HG02623 (cell line): ENCODE measurements around the gene STEAP1B.
"Not testable (repeated sequence)": the region's sequence is repeated elsewhere in the genome, so short reads cannot be mapped to it uniquely, and the experiment has no call there.

Experiments used
- ATAC-seq: cut with Tn5 transposase; IDR thresholded peaks from one replicate; pipeline ENCODE4 v1.9.1; 2021; ENCODE audit warnings: moderate library complexity; ENCODE audit not compliant: unreplicated experiment

Gene STEAP1B

GRCh38 chr7:22460363-22460988 is 39.5 kb downstream of the STEAP1B start:
- ATAC-seq, result no peak

GRCh38 chr7:22457471-22457870 is 42.5 kb downstream of the STEAP1B start:
- ATAC-seq, result no peak

GRCh38 chr7:22454446-22454845 is 45.5 kb downstream of the STEAP1B start:
- ATAC-seq, result no peak

- no peak for ATAC-seq
These were observed 46.9 kb downstream of the STEAP1B start for GRCh38 chr7:22452960-22453558.

GRCh38 chr7:22452142-22452959 is 47.6 kb downstream of the STEAP1B start:
- ATAC-seq, result no peak

GRCh38 chr7:22450013-22450412 is 50.0 kb downstream of the STEAP1B start:
- ATAC-seq, result not testable (repeated sequence)

- peak; percentile 70 for ATAC-seq
These were observed 52.2 kb downstream of the STEAP1B start for GRCh38 chr7:22447762-22448161.

- ATAC-seq, result peak; percentile 28
These were observed 53.0 kb downstream of the STEAP1B start for GRCh38 chr7:22447008-22447407.

- ATAC-seq, result no peak
These were observed 54.1 kb downstream of the STEAP1B start for GRCh38 chr7:22445853-22446252.

- no peak for ATAC-seq
These were observed 54.7 kb downstream of the STEAP1B start for GRCh38 chr7:22445140-22445743.

- ATAC-seq, result no peak
These were observed 55.6 kb downstream of the STEAP1B start for GRCh38 chr7:22444181-22444971.

- ATAC-seq, result no peak
These were observed 56.4 kb downstream of the STEAP1B start for GRCh38 chr7:22443370-22444180.

GRCh38 chr7:22442882-22443369 is 57.1 kb downstream of the STEAP1B start:
- no peak for ATAC-seq

GRCh38 chr7:22442187-22442881 is 57.7 kb downstream of the STEAP1B start:
- ATAC-seq, result no peak

GRCh38 chr7:22441157-22441556 is 58.8 kb downstream of the STEAP1B start:
- no peak for ATAC-seq

- peak; percentile 39 for ATAC-seq
These were observed 61.0 kb downstream of the STEAP1B start for GRCh38 chr7:22438994-22439393.

GRCh38 chr7:22436552-22436951 is 63.4 kb downstream of the STEAP1B start:
- ATAC-seq, result not testable (repeated sequence)

- ATAC-seq, result no peak
These were observed 64.3 kb downstream of the STEAP1B start for GRCh38 chr7:22435720-22436119.

- ATAC-seq, result peak; percentile 90
These were observed 64.9 kb downstream of the STEAP1B start for GRCh38 chr7:22435105-22435504.
